Right lobe of liver (tissue), 6 donors: ENCODE results near the gene CUL3. TPM values are rescaled to one million over a fixed set of nuclear protein-coding genes. Genes with fewer than 3 reads are reported as not detected.

Experiments
- ATAC-seq, 4 donors: fragments of 200-7000 bp; cut with Tn5 transposase; one replicate each; pipeline ENCODE4 v1.9.1; 2020; ENCODE audit warnings: mild to moderate bottlenecking in 4 of 4, moderate library complexity in 4 of 4
- DNase-seq, 3 donors: peaks; one replicate each; pipeline ENCODE4 v3.0.0-alpha.2; 2020
- H3K27ac ChIP-seq, 3 donors: fragments of 200-600 bp; one replicate each; pipeline ENCODE4 v1.8.0; 2022
- H3K27me3 ChIP-seq, 2 donors: fragments of 200-600 bp; one replicate each; pipeline ENCODE4 v1.8.0; 2022
- H3K36me3 ChIP-seq, 4 donors: fragments of 200-600 bp; sonication (generic) in 1 of 4; one replicate each; pipeline versions ENCODE4 v1.5.1 to v1.8.0; 2017 to 2022; ENCODE audit warnings: control low read depth in 1 of 4
- H3K4me1 ChIP-seq, 4 donors: fragments of 200-600 bp; sonication (generic) in 1 of 4; one replicate each; pipeline versions ENCODE4 v1.5.1 to v1.8.0; 2017 to 2022; ENCODE audit warnings: control low read depth in 1 of 4
- H3K4me3 ChIP-seq, 3 donors: fragments of 200-600 bp; one replicate each; pipeline ENCODE4 v1.8.0; 2022
- H3K9me3 ChIP-seq, 4 donors: fragments of 200-600 bp; sonication (generic) in 1 of 4; one replicate each; pipeline versions ENCODE4 v1.5.1 to v1.8.0; 2017 to 2022; ENCODE audit warnings: control low read depth in 1 of 4
- POLR2A ChIP-seq: fragments of 450-650 bp; IDR thresholded peaks from one replicate; pipeline ENCODE4 v1.6.1; 2017; ENCODE audit warnings: antibody characterized with exemption, mild to moderate bottlenecking
- WGBS: methylation state at CpG from one replicate; pipeline ENCODE4 v1.1.6; 2018; ENCODE audit warnings: low coverage, low lambda C conversion rate; ENCODE audit not compliant: insufficient coverage; ENCODE audit errors: missing lambda C conversion rate; 5-methylcytosine and 5-hydroxymethylcytosine counted together
- intact Hi-C, 2 donors: fragments of 100-400 bp; cut with DNase I; formaldehyde crosslinking; loops; one replicate each; pipeline versions ENCODE4 v1.11.2 to v1.14.1; 2022
- total RNA-seq, 6 experiments: library from RNA; depleted of rRNA in 2 of 6; stranded (reverse); fragments of >200 nt in 2 of 6; fragmentation: NEBNext Ultra II Directional in 3 of 6; extraction: Animal tissue kit (Norgen Biotek cat#: 25700) in 3 of 6; gene quantifications; one replicate each; pipeline versions ENCODE4 v1.1.0 to v1.2.4, GENCODE V29; 2016 to 2023
- TF ChIP-seq, protein P1 (sequence below), 4 donors: fragments of 200-600 bp in 3 of 4; fragments of 450-650 bp in 1 of 4; IDR thresholded peaks; one replicate each; pipeline versions ENCODE4 v1.5.1 to v1.8.0; 2016 to 2022; ENCODE audit warnings: antibody characterized with exemption in 4 of 4, mild to moderate bottlenecking in 2 of 4
- donor health status: DM: no; HTN: yes; CAD: no.
- donor health status: DM: no; HTN: no; CAD: no.
- donor health status: DM: no; HTN: no; CAD: no.
- donor health status: DM: no; HTN: yes; CAD: no.
- donor health status: DM: no; HTN: yes; CAD: no.

The CUL3 gene
- total RNA-seq, 6 experiments from 2014 or later, result 30.3 to 46.2 (median 40.3) TPM

DNA sequence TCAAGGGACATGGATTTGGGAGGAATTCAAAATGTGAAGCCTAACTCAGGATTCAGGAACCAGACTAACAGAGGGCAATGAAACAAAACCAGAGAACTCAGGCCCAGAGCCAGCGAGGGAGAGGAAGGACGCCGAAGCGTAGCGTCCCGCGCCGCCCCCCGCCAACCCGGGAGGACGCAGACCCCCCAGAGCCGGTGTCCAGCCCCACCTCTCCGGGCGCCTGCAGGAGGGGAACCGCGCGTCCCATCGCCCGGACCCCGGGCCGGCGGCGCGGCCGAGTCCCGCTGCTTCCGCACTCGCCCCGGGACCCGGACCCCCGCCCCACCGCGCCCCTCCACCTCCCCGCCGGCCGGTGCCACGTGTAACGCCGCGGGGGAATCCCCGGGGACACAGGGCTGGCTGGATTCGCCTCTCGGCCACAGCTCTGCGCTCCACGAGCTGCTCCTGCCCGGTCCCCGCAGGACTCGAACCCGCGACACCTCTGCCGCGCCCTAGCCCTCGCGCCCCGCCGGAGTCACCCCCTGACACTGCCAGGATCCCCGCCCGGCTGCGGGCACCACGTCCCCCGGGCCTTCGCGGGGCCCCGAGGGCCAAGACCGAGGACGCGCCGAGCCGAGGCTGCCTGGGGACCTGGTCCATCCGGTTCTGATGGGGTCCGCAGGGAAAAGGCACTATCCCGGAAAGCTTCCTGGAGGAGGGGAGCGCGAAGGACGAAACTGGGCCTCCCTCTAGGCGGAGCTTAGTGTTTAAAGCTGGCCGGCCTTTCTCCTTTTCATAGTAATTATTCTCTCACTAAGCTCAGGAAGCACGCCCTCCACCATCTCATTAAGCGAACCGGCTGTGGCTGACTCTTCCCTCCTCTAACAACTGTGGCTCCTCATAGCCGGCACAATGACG, 142.8 kb downstream of the CUL3 start:
- TF ChIP-seq, protein P1, sequence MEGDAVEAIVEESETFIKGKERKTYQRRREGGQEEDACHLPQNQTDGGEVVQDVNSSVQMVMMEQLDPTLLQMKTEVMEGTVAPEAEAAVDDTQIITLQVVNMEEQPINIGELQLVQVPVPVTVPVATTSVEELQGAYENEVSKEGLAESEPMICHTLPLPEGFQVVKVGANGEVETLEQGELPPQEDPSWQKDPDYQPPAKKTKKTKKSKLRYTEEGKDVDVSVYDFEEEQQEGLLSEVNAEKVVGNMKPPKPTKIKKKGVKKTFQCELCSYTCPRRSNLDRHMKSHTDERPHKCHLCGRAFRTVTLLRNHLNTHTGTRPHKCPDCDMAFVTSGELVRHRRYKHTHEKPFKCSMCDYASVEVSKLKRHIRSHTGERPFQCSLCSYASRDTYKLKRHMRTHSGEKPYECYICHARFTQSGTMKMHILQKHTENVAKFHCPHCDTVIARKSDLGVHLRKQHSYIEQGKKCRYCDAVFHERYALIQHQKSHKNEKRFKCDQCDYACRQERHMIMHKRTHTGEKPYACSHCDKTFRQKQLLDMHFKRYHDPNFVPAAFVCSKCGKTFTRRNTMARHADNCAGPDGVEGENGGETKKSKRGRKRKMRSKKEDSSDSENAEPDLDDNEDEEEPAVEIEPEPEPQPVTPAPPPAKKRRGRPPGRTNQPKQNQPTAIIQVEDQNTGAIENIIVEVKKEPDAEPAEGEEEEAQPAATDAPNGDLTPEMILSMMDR (IDR thresholded peaks at IDR 0.05), result no peak
- peak; percentile 38 for TF ChIP-seq POLR2A
- Histone ChIP-seq H3K4me1 (peaks cover 0 to 4% (median 0%) of the 10 kb centered on the region in 4 donors), H3K27me3 (no peaks in the 10 kb centered on the region), H3K9me3 (no peaks in the 10 kb centered on the region), H3K4me3 (peak overlapping the region; percentile 69 to 80 (median 71)), H3K27ac (peak overlapping the region; percentile 60 to 74 (median 72)), H3K36me3 (no peaks in the 10 kb centered on the region)
- peak; percentile 73 to 82 (median 80) for ATAC-seq
- 2% methylated on average over 25 of the region's 82 CpGs for WGBS
- intact Hi-C loops, result no loop called here
- peak; percentile 52 to 68 (median 55) for DNase-seq

DNA sequence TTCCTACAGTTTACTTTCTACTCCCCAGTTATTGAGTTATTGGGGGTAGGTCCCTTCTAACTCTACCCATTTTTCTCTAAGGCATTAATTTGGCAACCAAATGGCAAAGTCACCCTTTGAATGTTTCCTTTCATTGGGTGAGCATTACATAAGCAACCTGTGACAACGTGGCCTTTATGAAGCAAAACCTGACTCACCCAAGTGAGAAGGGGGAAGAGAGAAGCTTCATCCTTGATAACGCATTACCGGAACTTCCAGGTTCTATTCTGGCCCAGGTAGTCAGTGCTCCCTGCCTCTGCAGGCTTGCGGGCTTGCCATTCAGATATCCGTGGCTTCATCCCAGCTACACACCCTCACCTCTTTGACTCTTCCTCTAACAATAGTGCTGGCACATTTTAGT, 144.2 kb downstream of the CUL3 start:
- WGBS, result 59% methylated on average over 5 of the region's 5 CpGs
- Histone ChIP-seq H3K4me1 (peaks cover 0 to 4% (median 0%) of the 10 kb centered on the region in 4 donors), H3K27me3 (no peaks in the 10 kb centered on the region), H3K4me3 (no peak overlapping the region), H3K27ac (no peak overlapping the region), H3K36me3 (no peaks in the 10 kb centered on the region), H3K9me3 (no peaks in the 10 kb centered on the region)
- peak in 1 of 4 donors; percentile 40 for ATAC-seq
- intact Hi-C loops, result no loop called here
- DNase-seq, result no peak
- TF ChIP-seq POLR2A, result no peak
- TF ChIP-seq, protein P1 (IDR thresholded peaks at IDR 0.05), result no peak

DNA sequence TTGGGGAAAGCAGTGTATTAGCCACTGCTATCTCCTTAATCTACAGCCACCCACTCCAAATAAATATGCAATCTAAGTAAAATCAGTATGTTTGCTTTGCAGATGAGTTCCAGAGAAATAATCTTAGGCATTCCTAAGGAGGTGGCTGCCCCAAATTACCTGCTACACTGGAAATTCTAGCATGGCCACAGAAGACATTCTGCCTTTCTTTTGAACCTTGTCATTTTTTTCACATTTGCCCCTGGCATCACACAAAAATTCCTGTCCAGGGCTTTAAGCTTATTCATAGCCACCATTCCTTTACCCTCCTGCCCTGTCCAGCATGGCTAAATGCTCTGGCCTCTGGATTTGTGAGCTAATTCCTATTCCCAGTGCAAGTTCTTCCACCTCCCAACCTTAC, 146.4 kb downstream of the CUL3 start:
- DNase-seq, result no peak
- intact Hi-C loops, result no loop called here

DNA sequence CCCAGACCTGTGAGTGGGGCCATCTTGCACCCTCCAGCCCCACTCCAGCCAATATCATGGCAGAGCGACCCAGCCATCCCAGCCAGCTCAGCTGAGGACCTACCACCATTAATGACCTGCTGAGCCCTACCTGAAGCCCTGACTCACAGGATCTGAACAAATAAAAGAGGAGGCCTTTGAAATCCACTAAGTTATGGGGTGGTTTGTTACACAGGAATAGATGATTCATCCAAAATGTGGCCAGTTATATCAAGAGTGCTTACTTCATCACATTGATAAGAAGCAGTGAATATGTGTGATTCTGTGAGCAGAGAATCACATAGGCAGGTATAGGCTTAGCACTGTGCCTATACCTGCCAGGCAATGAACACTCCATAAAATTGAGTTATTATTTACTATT, 148.5 kb downstream of the CUL3 start:
- Histone ChIP-seq H3K4me1 (no peaks in the 10 kb centered on the region), H3K27ac (no peak overlapping the region), H3K9me3 (no peaks in the 10 kb centered on the region), H3K36me3 (no peaks in the 10 kb centered on the region), H3K27me3 (no peaks in the 10 kb centered on the region), H3K4me3 (no peak overlapping the region)
- DNase-seq (no peak), ATAC-seq (peak in 1 of 4 donors; percentile 85)
- intact Hi-C loops, result no loop called here
- no CpG with 5 or more reads among the region's 1 CpG for WGBS
- TF ChIP-seq, protein P1 (IDR thresholded peaks at IDR 0.05), result no peak
- TF ChIP-seq POLR2A, result no peak

More for the DNA sequence above, 146.4 kb downstream of the CUL3 start:
- Histone ChIP-seq H3K27ac (no peak overlapping the region), H3K27me3 (no peaks in the 10 kb centered on the region), H3K4me1 (peaks cover 0 to 4% (median 0%) of the 10 kb centered on the region in 4 donors), H3K9me3 (no peaks in the 10 kb centered on the region), H3K4me3 (no peak overlapping the region), H3K36me3 (no peaks in the 10 kb centered on the region)
- TF ChIP-seq POLR2A, result no peak
- TF ChIP-seq, protein P1 (IDR thresholded peaks at IDR 0.05), result no peak
- no peak for ATAC-seq
